Activated T-helper 1 cell treated with Interleukin-2 at 50 U/mL for 16 hours (primary cell): ENCODE results near the gene FAM216B.

Source experiments
- DNase-seq: peaks from one replicate; pipeline ENCODE4 v3.0.0-alpha.2; 2020; ENCODE audit warnings: low read depth

The FAM216B gene

GRCh38 chr13:42836930-42837690 is 55.7 kb downstream of the FAM216B start:
- no peak for DNase-seq
